H1 (cell line): ENCODE data around the gene SEPTIN2. TPM values are rescaled to one million over a fixed set of nuclear protein-coding genes. Genes with fewer than 3 reads are reported as not detected.

Experiments used
- CTCF ChIA-PET: fragments of 300-600 bp; sonication (Branson Sonifier 250); formaldehyde crosslinking; loops from one replicate; lab custom pipeline; 2021; ENCODE audit not compliant: partially characterized antibody; lab: Charles Lee
- POLR2A ChIA-PET: fragments of 300-600 bp; sonication (Branson Sonifier 250); formaldehyde crosslinking; loops from one replicate; lab custom pipeline; 2021; ENCODE audit warnings: inconsistent platforms; ENCODE audit not compliant: partially characterized antibody; lab: Charles Lee
- DNase-seq, 2 experiments: peaks; one replicate each; pipeline versions ENCODE4 v3.0.0 to v3.0.0-alpha.2; 2010 to 2022; ENCODE audit warnings: low spot score in 2 of 2, low read depth in 1 of 2, mixed read lengths in 1 of 2
- FAIRE-seq: peaks from 2 replicates; lab custom pipeline; 2011; peaks lifted over from hg19 to GRCh38; lab: Jason Lieb, UNC
- H2AFZ ChIP-seq: 2 replicates; pipeline ENCODE4 v1.8.1; 2012; ENCODE audit warnings: low read length, inconsistent platforms
- H2AK5ac ChIP-seq: 2 replicates; pipeline ENCODE4 v1.6.1; 2013; ENCODE audit warnings: low read depth, low read length
- H2BK120ac ChIP-seq: replicated peaks from 2 replicates; pipeline ENCODE3; 2013; ENCODE audit warnings: low read depth, low read length, inconsistent platforms
- H2BK12ac ChIP-seq: 2 replicates; pipeline ENCODE4 v1.6.1; 2013; ENCODE audit warnings: low read depth, low read length
- H2BK15ac ChIP-seq: 2 replicates; pipeline ENCODE4 v1.6.1; 2013; ENCODE audit warnings: low read length
- H2BK20ac ChIP-seq: 2 replicates; pipeline ENCODE4 v1.6.1; 2013; ENCODE audit warnings: low read length
- H2BK5ac ChIP-seq: 2 replicates; pipeline ENCODE4 v1.6.1; 2013; ENCODE audit warnings: low read depth, low read length
- H3K14ac ChIP-seq: 2 replicates; pipeline ENCODE4 v1.6.1; 2013; ENCODE audit warnings: inconsistent platforms; ENCODE audit not compliant: insufficient read length
- H3K18ac ChIP-seq: 2 replicates; pipeline ENCODE4 v1.6.1; 2013; ENCODE audit warnings: low read length; ENCODE audit errors: extremely low read depth
- H3K23ac ChIP-seq: 2 replicates; pipeline ENCODE4 v1.6.1; 2013; ENCODE audit warnings: inconsistent platforms; ENCODE audit not compliant: insufficient read length
- H3K23me2 ChIP-seq: 2 replicates; pipeline ENCODE4 v1.6.1; 2013; ENCODE audit warnings: low read depth, low read length
- H3K27ac ChIP-seq: 2 replicates; pipeline ENCODE4 v1.6.1; 2011; ENCODE audit warnings: low read depth, low read length, inconsistent platforms
- H3K27me3 ChIP-seq, 4 experiments: replicated peaks in 1 of 4; 1 replicate in 1 of 4; 2 replicates in 3 of 4; pipeline versions ENCODE4 v1.6.1 to v1.8.1; 2011 to 2013; ENCODE audit warnings: low read length in 3 of 4, mild to moderate bottlenecking in 3 of 4, inconsistent platforms in 2 of 4, mixed read lengths in 2 of 4, moderate library complexity in 1 of 4; ENCODE audit not compliant: control insufficient read depth in 3 of 4, insufficient read depth in 3 of 4; ENCODE audit errors: extremely low read depth in 1 of 4
- H3K36me3 ChIP-seq, 4 experiments: 2 replicates each; pipeline versions ENCODE4 v1.6.1 to v1.8.1; 2011 to 2013; ENCODE audit warnings: mild to moderate bottlenecking in 4 of 4, low read length in 3 of 4, moderate library complexity in 2 of 4, control low read depth in 1 of 4, inconsistent platforms in 1 of 4; ENCODE audit not compliant: insufficient read depth in 4 of 4, control insufficient read depth in 2 of 4
- H3K4ac ChIP-seq: replicated peaks from 2 replicates; pipeline ENCODE3; 2013; ENCODE audit warnings: low read length, low read depth, mixed read lengths, inconsistent platforms; ENCODE audit not compliant: insufficient read length
- H3K4me1 ChIP-seq, 4 experiments: replicated peaks in 1 of 4; 1 replicate in 1 of 4; 2 replicates in 3 of 4; pipeline versions ENCODE4 v1.6.1 to v1.8.1; 2011 to 2013; ENCODE audit warnings: low read length in 3 of 4, inconsistent platforms in 2 of 4, mixed read lengths in 1 of 4; ENCODE audit not compliant: insufficient read depth in 4 of 4, control insufficient read depth in 3 of 4
- H3K4me2 ChIP-seq, 2 experiments: 2 replicates each; pipeline versions ENCODE4 v1.6.1 to v1.8.1; 2011 to 2013; ENCODE audit warnings: low read depth in 2 of 2, low read length in 2 of 2, control low read depth in 1 of 2, inconsistent platforms in 1 of 2, mild to moderate bottlenecking in 1 of 2; ENCODE audit not compliant: insufficient read depth in 1 of 2
- H3K4me3 ChIP-seq, 4 experiments: fragments of 200-600, 300-600 bp in 1 of 4; sonication (generic), shearing (Covaris generic), sonication (Bioruptor Twin) in 1 of 4; 2 replicates each; pipeline versions ENCODE4 v1.5.1 to v1.8.1; 2011 to 2016; ENCODE audit warnings: low read length in 4 of 4, low read depth in 3 of 4, control low read depth in 2 of 4, inconsistent platforms in 2 of 4, mild to moderate bottlenecking in 2 of 4, mixed read lengths in 1 of 4, moderate library complexity in 1 of 4; ENCODE audit not compliant: insufficient read depth in 2 of 4; ENCODE audit errors: extremely low read depth in 1 of 4
- H3K56ac ChIP-seq: replicated peaks from 2 replicates; pipeline ENCODE3; 2013; ENCODE audit warnings: low read depth, mild to moderate bottlenecking, mixed read lengths, low read length, inconsistent platforms; ENCODE audit not compliant: insufficient read length
- H3K79me1 ChIP-seq: 2 replicates; pipeline ENCODE4 v1.6.1; 2013; ENCODE audit warnings: low read depth, low read length, control low read depth
- H3K79me2 ChIP-seq, 2 experiments: 2 replicates each; pipeline versions ENCODE4 v1.6.1 to v1.8.1; 2012 to 2013; ENCODE audit warnings: low read length in 2 of 2, mild to moderate bottlenecking in 2 of 2, inconsistent platforms in 1 of 2; ENCODE audit not compliant: insufficient read depth in 2 of 2, control insufficient read depth in 1 of 2
- H3K9ac ChIP-seq, 4 experiments: replicated peaks in 1 of 4; 1 replicate in 1 of 4; 2 replicates in 3 of 4; pipeline versions ENCODE4 v1.6.1 to v1.8.1; 2011 to 2013; ENCODE audit warnings: low read depth in 3 of 4, low read length in 3 of 4, control low read depth in 2 of 4, mild to moderate bottlenecking in 2 of 4, moderate library complexity in 2 of 4, inconsistent platforms in 1 of 4; ENCODE audit errors: extremely low read depth in 1 of 4
- H3K9me3 ChIP-seq, 2 experiments: 2 replicates each; pipeline versions ENCODE4 v1.6.1 to v1.8.1; 2012 to 2013; ENCODE audit warnings: mild to moderate bottlenecking in 2 of 2, moderate library complexity in 2 of 2, control low read depth in 1 of 2, inconsistent platforms in 1 of 2, low read depth in 1 of 2, low read length in 1 of 2, mixed read lengths in 1 of 2; ENCODE audit not compliant: insufficient read depth in 2 of 2
- H4K20me1 ChIP-seq, 2 experiments: replicated peaks in 1 of 2; 2 replicates each; pipeline versions ENCODE3 to v1.8.1; 2011 to 2013; ENCODE audit warnings: inconsistent platforms in 2 of 2, low read length in 2 of 2, mild to moderate bottlenecking in 1 of 2; ENCODE audit not compliant: insufficient read depth in 2 of 2, control insufficient read depth in 1 of 2
- H4K5ac ChIP-seq: 2 replicates; pipeline ENCODE4 v1.6.1; 2013; ENCODE audit warnings: low read length, low read depth, mixed read lengths, inconsistent platforms; ENCODE audit not compliant: insufficient read length
- H4K8ac ChIP-seq: 2 replicates; pipeline ENCODE4 v1.8.0; 2013; ENCODE audit warnings: mild to moderate bottlenecking, moderate library complexity, low read length, inconsistent platforms; ENCODE audit not compliant: insufficient read depth; ENCODE audit errors: extremely low read depth
- H4K91ac ChIP-seq: replicated peaks from 2 replicates; pipeline ENCODE3; 2013; ENCODE audit warnings: low read length, mixed read lengths, inconsistent platforms; ENCODE audit not compliant: insufficient read length
- BRCA1 ChIP-seq: IDR thresholded peaks from 2 replicates; pipeline ENCODE4 v1.6.1; 2012; ENCODE audit warnings: low read depth, low read length, improper control_type of control experiment
- CHD2 ChIP-seq: IDR thresholded peaks from 2 replicates; pipeline ENCODE4 v1.6.1; 2012; ENCODE audit warnings: low read length, improper control_type of control experiment
- CREB1 ChIP-seq: IDR thresholded peaks from 2 replicates; pipeline ENCODE4 v1.6.1; 2012; ENCODE audit warnings: inconsistent platforms
- CTBP2 ChIP-seq: IDR thresholded peaks from 2 replicates; pipeline ENCODE4 v1.7.0; 2011; ENCODE audit warnings: borderline replicate concordance, mild to moderate bottlenecking, moderate library complexity, mixed read lengths, low read length; ENCODE audit not compliant: insufficient read depth, insufficient read length
- JUN ChIP-seq: IDR thresholded peaks from 2 replicates; pipeline ENCODE4 v1.6.1; 2011; ENCODE audit warnings: low read depth, mild to moderate bottlenecking, improper control_type of control experiment, low read length
- KDM1A ChIP-seq: fragments of 200-600, 300-600 bp; sonication (generic); IDR thresholded peaks from 2 replicates; pipeline ENCODE4 v1.7.1; 2016; ENCODE audit warnings: mild to moderate bottlenecking, low read length, borderline replicate concordance
- KDM4A ChIP-seq: IDR thresholded peaks from one replicate; pipeline ENCODE4 v1.7.1; 2012; ENCODE audit warnings: low read depth, mild to moderate bottlenecking, moderate library complexity, low read length, inconsistent platforms; ENCODE audit not compliant: severe bottlenecking
- POLR2AphosphoS5 ChIP-seq: IDR thresholded peaks from 2 replicates; pipeline ENCODE4 v1.6.1; 2011; ENCODE audit warnings: low read depth, low read length
- RBBP5 ChIP-seq: IDR thresholded peaks from 2 replicates; pipeline ENCODE4 v1.7.1; 2012; ENCODE audit warnings: low read depth, mild to moderate bottlenecking, inconsistent platforms, low read length, moderate library complexity, borderline replicate concordance
- RNF2 ChIP-seq: fragments of 200-900, 300-1000 bp; sonication (generic); IDR thresholded peaks from 2 replicates; pipeline ENCODE4 v1.7.1; 2016; ENCODE audit warnings: borderline replicate concordance, low read depth, mild to moderate bottlenecking, antibody characterized with exemption, low read length; ENCODE audit not compliant: poor library complexity, severe bottlenecking; ENCODE audit errors: missing control alignments
- USF2 ChIP-seq: IDR thresholded peaks from 2 replicates; pipeline ENCODE4 v1.6.1; 2011; ENCODE audit warnings: low read length, improper control_type of control experiment
- WGBS, 2 experiments: shearing (Covaris generic) in 1 of 2; methylation state at CpG; one replicate each; pipeline versions ENCODE4 v1.1.6 to v1.1.7; 2013 to 2015; ENCODE audit warnings: low lambda C conversion rate in 2 of 2, mixed read lengths in 2 of 2, inconsistent platforms in 1 of 2, low coverage in 1 of 2, missing lambda C conversion rate in 1 of 2; ENCODE audit not compliant: insufficient replicate concordance in 2 of 2, insufficient coverage in 1 of 2, insufficient read length in 1 of 2; ENCODE audit errors: extremely low coverage in 1 of 2, missing lambda C conversion rate in 1 of 2; 5-methylcytosine and 5-hydroxymethylcytosine counted together
- polyA plus RNA-seq, 7 experiments: library from polyadenylated mRNA; depleted of rRNA in 3 of 7; stranded (reverse) in 5 of 7; unstranded in 2 of 7; fragments of >200 nt in 5 of 7; fragments of 200-250 nt in 2 of 7; gene quantifications; 1 replicate in 5 of 7; 2 replicates in 1 of 7; 4 replicates in 1 of 7; pipeline versions ENCODE4 v1.2.1 to v1.2.3, GENCODE V29; 2011 to 2013; ENCODE audit warnings: missing spikeins in 2 of 7, mixed read lengths in 2 of 7
- total RNA-seq: library from RNA; stranded (reverse); fragmentation: NEBNext Ultra II Directional; extraction: Animal tissue kit (Norgen Biotek cat#: 25700); gene quantifications from 2 replicates; pipeline ENCODE4 v1.2.1, GENCODE V29; 2021
- TF ChIP-seq, protein P1 (sequence below): IDR thresholded peaks from 2 replicates; pipeline ENCODE4 v1.6.1; 2012; ENCODE audit warnings: inconsistent platforms

Gene SEPTIN2
- total and polyA plus RNA-seq, 2 of the 8 experiments (the other 6 are each of a cell fraction or from before 2014, with no cell fraction given): 392 to 650 TPM

DNA sequence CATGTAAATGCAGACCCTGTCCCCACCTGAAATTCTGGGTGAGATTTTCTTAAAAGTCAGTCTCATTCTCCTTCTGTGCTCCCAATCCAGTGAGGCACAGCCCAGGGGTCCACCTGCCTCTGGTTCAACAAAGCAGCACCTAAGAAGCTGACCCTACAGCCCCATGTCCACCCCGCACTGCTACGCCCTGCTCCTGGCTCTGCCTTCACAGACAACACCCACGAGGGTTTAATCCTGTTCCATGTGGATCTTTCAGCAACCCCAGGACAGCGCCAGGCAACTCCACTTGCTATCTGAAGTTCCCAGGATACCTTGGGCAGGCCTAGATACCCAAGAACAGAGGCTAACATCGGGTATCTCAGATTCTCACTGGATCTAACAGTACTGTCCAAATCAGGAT lies 45.2 kb upstream of the SEPTIN2 start:
- Histone ChIP-seq H3K18ac (no peak overlapping the region), H3K27ac (no peak overlapping the region), H4K5ac (no peak overlapping the region), H3K4me1 (peaks cover 0 to 14% (median 3%) of the 10 kb centered on the region in 4 experiments; a peak in 5 of 7 replicates), H3K79me1 (peaks cover 36% of the 10 kb centered on the region), H3K9me3 (no peaks in the 10 kb centered on the region), H4K8ac (no peak overlapping the region), H3K4me2 (no peak overlapping the region; a peak in 1 of 4 replicates), H3K23ac (no peak overlapping the region), H2BK120ac (no peak overlapping the region), H2BK12ac (no peak overlapping the region), H2BK15ac (no peak overlapping the region), H4K20me1 (peaks cover 19 to 50% of the 10 kb centered on the region in 2 experiments), H3K36me3 (peaks cover 0 to 19% (median 4%) of the 10 kb centered on the region in 4 experiments; a peak in 4 of 8 replicates), H4K91ac (no peak overlapping the region), H3K14ac (no peak overlapping the region), H3K56ac (no peak overlapping the region), H3K79me2 (peaks cover 10 to 69% of the 10 kb centered on the region in 2 experiments), H3K23me2 (peaks cover 8% of the 10 kb centered on the region; the same call in 1 of the 2 replicates), H3K27me3 (no peaks in the 10 kb centered on the region), H2AK5ac (no peak overlapping the region), H2AFZ (no peak overlapping the region), H3K4me3 (no peak overlapping the region), H3K9ac (no peak overlapping the region), H2BK5ac (no peak overlapping the region), H2BK20ac (no peak overlapping the region), H3K4ac (no peak overlapping the region)
- WGBS, 2 experiments: 84% methylated on average over 5 of the region's 5 CpGs; no CpG with 5 or more reads in 1 of the 2 experiments
- no peak for DNase-seq
- ChIA-PET CTCF (interaction anchor here (1.3 kb wide), 1 partner anchor 11 kb away, joined by 3 read pairs; no protein-coding TSS in a partner anchor), POLR2A (interaction anchor here (0.5 kb wide), 1 partner anchor 36 kb away, joined by 3 read pairs; no protein-coding TSS in a partner anchor)
- no peak for FAIRE-seq
- TF ChIP-seq CTBP2 (no peak), CREB1 (no peak), KDM4A (no peak), POLR2AphosphoS5 (no peak), JUN (no peak), KDM1A (no peak), RNF2 (no peak), USF2 (no peak), CHD2 (no peak), BRCA1 (no peak), RBBP5 (no peak)
- TF ChIP-seq, protein P1, sequence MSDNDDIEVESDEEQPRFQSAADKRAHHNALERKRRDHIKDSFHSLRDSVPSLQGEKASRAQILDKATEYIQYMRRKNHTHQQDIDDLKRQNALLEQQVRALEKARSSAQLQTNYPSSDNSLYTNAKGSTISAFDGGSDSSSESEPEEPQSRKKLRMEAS: no peak
